ENCODE data around the gene EPG5. TPM values are rescaled to one million over a fixed set of nuclear protein-coding genes. Genes with fewer than 3 reads are reported as not detected.

Gene EPG5
- total RNA-seq, 1 donor from 2014 or later = 29.0 TPM

GRCh38 chr18:45887585-45887984, 79.5 kb downstream of the EPG5 start:
- no peaks in the 10 kb centered on the region for H4K20me1 ChIP-seq (ENCODE audit: insufficient read depth, low read length)
- H3K9me3 ChIP-seq (ENCODE audit: insufficient read depth, low read depth, low read length) = no peaks in the 10 kb centered on the region
- no peaks in the 10 kb centered on the region for H3K9me3 Mint-ChIP-seq (ENCODE audit: unreplicated experiment)
- no peak overlapping the region for H3K9ac ChIP-seq (ENCODE audit: low read length)
- peaks cover 34% of the 10 kb centered on the region for H3K36me3 ChIP-seq (ENCODE audit: insufficient read depth, low read length)
- no peak overlapping the region for H3K27ac ChIP-seq (ENCODE audit: low read depth, low read length)
- no peaks in the 10 kb centered on the region for H3K4me1 Mint-ChIP-seq (ENCODE audit: low read depth, unreplicated experiment)
- H2AFZ ChIP-seq (ENCODE audit: low read depth, low read length) = no peak overlapping the region
- H3K79me2 ChIP-seq (ENCODE audit: insufficient read depth, low read length) = no peaks in the 10 kb centered on the region
- H3K4me1 ChIP-seq (ENCODE audit: insufficient read depth, low read length) = no peaks in the 10 kb centered on the region
- no peak overlapping the region for H3K4me3 ChIP-seq (ENCODE audit: insufficient read depth, low read depth, low read length)
- TF ChIP-seq CTCF (IDR thresholded peaks at IDR 0.05; ENCODE audit: insufficient read depth, low read depth, low read length) (no peak), EZH2 (IDR thresholded peaks at IDR 0.05; ENCODE audit: insufficient read depth, low read length) (no peak)
- no peaks in the 10 kb centered on the region for H3K27me3 Mint-ChIP-seq (ENCODE audit: low read depth, unreplicated experiment)
- no peak overlapping the region for H3K4me3 Mint-ChIP-seq (ENCODE audit: unreplicated experiment)
- no peaks in the 10 kb centered on the region for H3K27me3 ChIP-seq (ENCODE audit: insufficient read depth, low read length)
- no peak overlapping the region for H3K4me2 ChIP-seq (ENCODE audit: low read length)
- no peak overlapping the region for H3K27ac Mint-ChIP-seq (ENCODE audit: unreplicated experiment)
- no peak for FAIRE-seq
- no peak for DNase-seq (ENCODE audit: low read depth)
- H3K36me3 Mint-ChIP-seq (ENCODE audit: low read depth, unreplicated experiment) = peaks cover 7% of the 10 kb centered on the region

GRCh38 chr18:45880876-45881558, 86.1 kb downstream of the EPG5 start:
- H3K4me3 ChIP-seq (ENCODE audit: insufficient read depth, low read depth, low read length) = no peak overlapping the region
- TF ChIP-seq EZH2 (IDR thresholded peaks at IDR 0.05; ENCODE audit: insufficient read depth, low read length) (no peak), CTCF (IDR thresholded peaks at IDR 0.05; ENCODE audit: insufficient read depth, low read depth, low read length) (no peak)
- Mint-ChIP-seq H3K4me1 (ENCODE audit: low read depth, unreplicated experiment) (no peaks in the 10 kb centered on the region), H3K27me3 (ENCODE audit: low read depth, unreplicated experiment) (no peaks in the 10 kb centered on the region), H3K4me3 (ENCODE audit: unreplicated experiment) (no peak overlapping the region), H3K36me3 (ENCODE audit: low read depth, unreplicated experiment) (peaks cover 5% of the 10 kb centered on the region), H3K27ac (ENCODE audit: unreplicated experiment) (no peak overlapping the region), H3K9me3 (ENCODE audit: unreplicated experiment) (no peaks in the 10 kb centered on the region)
- H3K4me1 ChIP-seq (ENCODE audit: insufficient read depth, low read length) = no peaks in the 10 kb centered on the region
- peaks cover 21% of the 10 kb centered on the region for H3K36me3 ChIP-seq (ENCODE audit: insufficient read depth, low read length)
- H3K27me3 ChIP-seq (ENCODE audit: insufficient read depth, low read length) = no peaks in the 10 kb centered on the region
- H3K9me3 ChIP-seq (ENCODE audit: insufficient read depth, low read depth, low read length) = no peaks in the 10 kb centered on the region
- no peak overlapping the region for H3K9ac ChIP-seq (ENCODE audit: low read length)
- no peak overlapping the region for H3K4me2 ChIP-seq (ENCODE audit: low read length)
- no peak overlapping the region for H2AFZ ChIP-seq (ENCODE audit: low read depth, low read length)
- H4K20me1 ChIP-seq (ENCODE audit: insufficient read depth, low read length) = peaks cover 5% of the 10 kb centered on the region
- FAIRE-seq (no peak), DNase-seq (ENCODE audit: low read depth) (no peak)
- no peaks in the 10 kb centered on the region for H3K79me2 ChIP-seq (ENCODE audit: insufficient read depth, low read length)
- H3K27ac ChIP-seq (ENCODE audit: low read depth, low read length) = no peak overlapping the region
